NCI-H1048 (cell line): ENCODE data around the gene ELF4.

ENCODE experiments used
- DNase-seq: peaks from one replicate; lab custom pipeline; 2025; lab: John Stamatoyannopoulos, UW

Gene ELF4

GRCh38 chrX:130114141-130114588 is 3.9 kb upstream of the ELF4 start:
- DNase-seq: no peak

GRCh38 chrX:130111220-130112154 is 1.2 kb upstream of the ELF4 start:
- DNase-seq: no peak

- DNase-seq: no peak
These were observed 593 bp downstream of the ELF4 start for GRCh38 chrX:130109429-130110378.

- DNase-seq: no peak
These were observed 1.5 kb downstream of the ELF4 start for GRCh38 chrX:130108647-130109428.

- no peak for DNase-seq
These were observed 4.2 kb downstream of the ELF4 start for GRCh38 chrX:130106071-130106470.

- DNase-seq: no peak
These were observed 5.1 kb downstream of the ELF4 start for GRCh38 chrX:130105244-130105643.

- no peak for DNase-seq
These were observed 6.7 kb downstream of the ELF4 start for GRCh38 chrX:130103605-130104004.

GRCh38 chrX:130100180-130100579 is 10.1 kb downstream of the ELF4 start:
- no peak for DNase-seq

- no peak for DNase-seq
These were observed 12.1 kb downstream of the ELF4 start for GRCh38 chrX:130098210-130098552.

GRCh38 chrX:130097507-130098209 is 12.6 kb downstream of the ELF4 start:
- DNase-seq: no peak

- no peak for DNase-seq
These were observed 14.9 kb downstream of the ELF4 start for GRCh38 chrX:130095249-130096030.

GRCh38 chrX:130094696-130095095 is 15.6 kb downstream of the ELF4 start:
- no peak for DNase-seq

GRCh38 chrX:130093271-130093670 is 17.0 kb downstream of the ELF4 start:
- no peak for DNase-seq

GRCh38 chrX:130091980-130092522 is 18.2 kb downstream of the ELF4 start:
- DNase-seq: no peak

- no peak for DNase-seq
These were observed 19.9 kb downstream of the ELF4 start for GRCh38 chrX:130090364-130090763.

GRCh38 chrX:130086447-130087206 is 23.7 kb downstream of the ELF4 start:
- no peak for DNase-seq

GRCh38 chrX:130085551-130086446 is 24.5 kb downstream of the ELF4 start:
- DNase-seq: no peak

GRCh38 chrX:130084631-130085237 is 25.6 kb downstream of the ELF4 start:
- DNase-seq: no peak
